ENCODE data around the gene MTNR1A. TPM values are rescaled to one million over a fixed set of nuclear protein-coding genes. Genes with fewer than 3 reads are reported as not detected.

MTNR1A gene
- total and polyA plus RNA-seq, 2 donors from 2014 or later = 1.5 TPM; not detected in 1

- Histone ChIP-seq H3K9ac (ENCODE audit: low read length in 3 of 3) (no peak overlapping the region), H3K4me1 (ENCODE audit: control insufficient read depth in 2 of 3, insufficient read depth in 2 of 3, low read depth in 1 of 3, low read length in 3 of 3) (peaks cover 0 to 9% (median 2%) of the 10 kb centered on the region in 3 donors), H3K27me3 (ENCODE audit: control insufficient read depth, insufficient read depth, low read length) (no peaks in the 10 kb centered on the region), H3K9me3 (ENCODE audit: control insufficient read depth in 2 of 3, insufficient read depth in 1 of 3, low read length in 3 of 3) (peaks cover 0 to 11% (median 0%) of the 10 kb centered on the region in 3 donors), H3K36me3 (ENCODE audit: control insufficient read depth in 2 of 3, insufficient read depth in 3 of 3, low read length in 3 of 3) (no peaks in the 10 kb centered on the region), H3K4me3 (ENCODE audit: low read length in 3 of 3) (peak overlapping the region in 1 of 3 donors; percentile 42), H3K27ac (ENCODE audit: low read depth in 2 of 2, low read length in 2 of 2) (no peak overlapping the region)
- DNase-seq (no peak), FAIRE-seq (no peak)
- no peak for TF ChIP-seq CTCF (IDR thresholded peaks at IDR 0.05; ENCODE audit: borderline replicate concordance, extremely low read depth, insufficient read depth)
- intact Hi-C loops (cut with DNase I) = no loop called here
These were observed 9.9 kb downstream of the MTNR1A start for GRCh38 chr4:186545436-186545835.

GRCh38 chr4:186543206-186543605 is 12.2 kb downstream of the MTNR1A start:
- Histone ChIP-seq H3K9ac (ENCODE audit: low read length in 3 of 3) (no peak overlapping the region), H3K27ac (ENCODE audit: low read depth in 2 of 2, low read length in 2 of 2) (no peak overlapping the region), H3K36me3 (ENCODE audit: control insufficient read depth in 2 of 3, insufficient read depth in 3 of 3, low read length in 3 of 3) (no peaks in the 10 kb centered on the region), H3K4me1 (ENCODE audit: control insufficient read depth in 2 of 3, insufficient read depth in 2 of 3, low read depth in 1 of 3, low read length in 3 of 3) (peaks cover 0 to 9% (median 2%) of the 10 kb centered on the region in 3 donors), H3K27me3 (ENCODE audit: control insufficient read depth, insufficient read depth, low read length) (no peaks in the 10 kb centered on the region), H3K9me3 (ENCODE audit: control insufficient read depth in 2 of 3, insufficient read depth in 1 of 3, low read length in 3 of 3) (peaks cover 0 to 16% (median 0%) of the 10 kb centered on the region in 3 donors), H3K4me3 (ENCODE audit: low read length in 3 of 3) (no peak overlapping the region)
- DNase-seq (no peak), FAIRE-seq (no peak)
- intact Hi-C loops (cut with DNase I) = no loop called here
- no peak for TF ChIP-seq CTCF (IDR thresholded peaks at IDR 0.05; ENCODE audit: borderline replicate concordance, extremely low read depth, insufficient read depth)

GRCh38 chr4:186541801-186542200 is 13.6 kb downstream of the MTNR1A start:
- Histone ChIP-seq H3K9me3 (ENCODE audit: control insufficient read depth in 2 of 3, insufficient read depth in 1 of 3, low read length in 3 of 3) (peaks cover 0 to 16% (median 0%) of the 10 kb centered on the region in 3 donors), H3K9ac (ENCODE audit: low read length in 3 of 3) (no peak overlapping the region), H3K36me3 (ENCODE audit: control insufficient read depth in 2 of 3, insufficient read depth in 3 of 3, low read length in 3 of 3) (no peaks in the 10 kb centered on the region), H3K4me1 (ENCODE audit: control insufficient read depth in 2 of 3, insufficient read depth in 2 of 3, low read depth in 1 of 3, low read length in 3 of 3) (peaks cover 0 to 9% (median 2%) of the 10 kb centered on the region in 3 donors), H3K27me3 (ENCODE audit: control insufficient read depth, insufficient read depth, low read length) (no peaks in the 10 kb centered on the region), H3K4me3 (ENCODE audit: low read length in 3 of 3) (no peak overlapping the region), H3K27ac (ENCODE audit: low read depth in 2 of 2, low read length in 2 of 2) (no peak overlapping the region)
- intact Hi-C loops (cut with DNase I) = no loop called here
- no peak for FAIRE-seq
- no peak for DNase-seq
- TF ChIP-seq CTCF (IDR thresholded peaks at IDR 0.05; ENCODE audit: borderline replicate concordance, extremely low read depth, insufficient read depth) = no peak

Measured in kidney (tissue), 14 donors.